ENCODE measurements around the gene CELSR2. TPM values are rescaled to one million over a fixed set of nuclear protein-coding genes. Genes with fewer than 3 reads are reported as not detected.
A peak's percentile ranks its signal among the peaks of the same experiment; 100 is the strongest.

CELSR2 gene
- total RNA-seq, 4 donors from 2014 or later: 86.4 to 109 (median 102) TPM

GRCh38 chr1:109274533-109275476 lies 25.5 kb downstream of the CELSR2 start:
- no peak overlapping the region for H3K4me3 ChIP-seq (ENCODE audit: low read depth, poor library complexity, severe bottlenecking)
- intact Hi-C loops (cut with DNase I; ENCODE audit: low total_unique reads): loop anchor here (5.0 kb wide), 1 partner anchor 127 kb away; no protein-coding TSS in a partner anchor
- peak in 1 of 2 donors; percentile 83 for DNase-seq (ENCODE audit: low spot score in 2 of 2)
- no peak for TF ChIP-seq CTCF (IDR thresholded peaks at IDR 0.05)
- no peak for TF ChIP-seq POLR2A (IDR thresholded peaks at IDR 0.05)
- WGBS, 2 donors: 33 to 53% methylated on average over 17 to 24 of the region's 24 CpGs

GRCh38 chr1:109275706-109276345 lies 26.5 kb downstream of the CELSR2 start:
- no peak overlapping the region for H3K4me3 ChIP-seq (ENCODE audit: low read depth, poor library complexity, severe bottlenecking)
- TF ChIP-seq POLR2A (IDR thresholded peaks at IDR 0.05) (no peak), CTCF (IDR thresholded peaks at IDR 0.05) (no peak)
- DNase-seq (ENCODE audit: low spot score in 2 of 2): no peak
- intact Hi-C loops (cut with DNase I; ENCODE audit: low total_unique reads): loop anchor here (5.0 kb wide), 1 partner anchor 126 kb away; no protein-coding TSS in a partner anchor
- WGBS, 2 donors: 62 to 63% methylated on average over 9 of the region's 9 CpGs

- intact Hi-C loops (cut with DNase I; ENCODE audit: low total_unique reads): loop anchor here (5.0 kb wide), 1 partner anchor 125 kb away; no protein-coding TSS in a partner anchor
- WGBS, 2 donors: 69 to 72% methylated on average over 7 of the region's 7 CpGs
- no peak overlapping the region for H3K4me3 ChIP-seq (ENCODE audit: low read depth, poor library complexity, severe bottlenecking)
- TF ChIP-seq CTCF (IDR thresholded peaks at IDR 0.05): peak in 1 of 3 donors; percentile 76
- no peak for TF ChIP-seq POLR2A (IDR thresholded peaks at IDR 0.05)
- peak in 1 of 2 donors; percentile 72 for DNase-seq (ENCODE audit: low spot score in 2 of 2)
Observed at GRCh38 chr1:109277434-109278204, 28.3 kb downstream of the CELSR2 start.

GRCh38 chr1:109279615-109280278 lies 30.4 kb downstream of the CELSR2 start:
- intact Hi-C loops (cut with DNase I; ENCODE audit: low total_unique reads): loop anchor here (5.0 kb wide), 1 partner anchor 123 kb away; no protein-coding TSS in a partner anchor
- no peak overlapping the region for H3K4me3 ChIP-seq (ENCODE audit: low read depth, poor library complexity, severe bottlenecking)
- TF ChIP-seq CTCF (IDR thresholded peaks at IDR 0.05) (no peak), POLR2A (IDR thresholded peaks at IDR 0.05) (no peak)
- no peak for DNase-seq (ENCODE audit: low spot score in 2 of 2)
- WGBS, 2 donors: 85 to 89% methylated on average over 5 of the region's 5 CpGs

- no peak for DNase-seq (ENCODE audit: low spot score in 2 of 2)
- WGBS, 2 donors: 95 to 97% methylated on average over 12 of the region's 12 CpGs
- H3K4me3 ChIP-seq (ENCODE audit: low read depth, poor library complexity, severe bottlenecking): no peak overlapping the region
- intact Hi-C loops (cut with DNase I; ENCODE audit: low total_unique reads): no loop called here
- no peak for TF ChIP-seq CTCF (IDR thresholded peaks at IDR 0.05)
- TF ChIP-seq POLR2A (IDR thresholded peaks at IDR 0.05): no peak
Observed at GRCh38 chr1:109280862-109281261, 31.5 kb downstream of the CELSR2 start.

Measured in lower leg skin (tissue), 4 donors.